ENCODE results near the gene STS. TPM values are rescaled to one million over a fixed set of nuclear protein-coding genes. Genes with fewer than 3 reads are reported as not detected.
A peak's percentile ranks its signal among the peaks of the same experiment; 100 is the strongest.

The STS gene
- total and polyA plus RNA-seq, 2 donors (not counting 3 experiments of a cell fraction or from before 2014, with no cell fraction given), result 2.1 to 4.9 TPM

GRCh38 chrX:7146020-7146702 is 1.4 kb upstream of the STS start:
- Histone ChIP-seq H3K27me3 (ENCODE audit: control insufficient read depth in 2 of 2, insufficient read depth in 2 of 2, low read length in 2 of 2) (no peaks in the 10 kb centered on the region), H3K27ac (ENCODE audit: insufficient read depth, low read depth, low read length) (no peak overlapping the region), H3K4me3 (replicated peaks in 1 of 3; ENCODE audit: insufficient read depth in 1 of 3, low read depth in 1 of 3, low read length in 3 of 3) (no peak overlapping the region), H3K9me1 (replicated peaks; ENCODE audit: control insufficient read depth, extremely low read depth, insufficient read depth, low read length) (no peaks in the 10 kb centered on the region), H3K36me3 (ENCODE audit: control insufficient read depth in 2 of 2, extremely low read depth in 1 of 2, insufficient read depth in 2 of 2, low read length in 2 of 2) (no peaks in the 10 kb centered on the region), H3K79me2 (ENCODE audit: control insufficient read depth, insufficient read depth, low read length) (peaks cover 17% of the 10 kb centered on the region), H3K4me1 (ENCODE audit: control insufficient read depth, extremely low read depth, insufficient read depth, low read length) (no peaks in the 10 kb centered on the region), H4K20me1 (replicated peaks; ENCODE audit: control insufficient read depth, extremely low read depth, insufficient read depth, low read length) (no peaks in the 10 kb centered on the region), H3K9me3 (replicated peaks; ENCODE audit: control insufficient read depth, insufficient read depth, low read length) (no peaks in the 10 kb centered on the region), H3K4me2 (ENCODE audit: insufficient read depth, low read length) (no peak overlapping the region), H2AFZ (ENCODE audit: low read depth, low read length) (no peak overlapping the region), H3K9ac (replicated peaks; ENCODE audit: extremely low read depth, insufficient read depth, low read length) (no peak overlapping the region)
- TSS peak; percentile 29 for BruUV-seq (replicated peaks)
- CTCF ChIA-PET, result interaction anchor here (1.1 kb wide), 1 partner anchor 13 kb away, joined by 5 read pairs; no protein-coding TSS in a partner anchor
- dilution Hi-C loops (cut with MboI; ENCODE audit: extremely low pct_ligation_motif_present, low sequenced_read_pairs), result no loop called here
- POLR2A ChIA-PET, result interaction anchor here (0.9 kb wide), 1 partner anchor 12 kb away, joined by 3 read pairs; no protein-coding TSS in a partner anchor
- no peak for DNase-seq (ENCODE audit: low read depth, low spot score)
- no peak for TF ChIP-seq MAX (IDR thresholded peaks at IDR 0.05; ENCODE audit: insufficient read depth, insufficient read length)
- no peak for TF ChIP-seq POLR2AphosphoS5 (IDR thresholded peaks at IDR 0.05; ENCODE audit: insufficient read depth, low read depth, low read length)
- no peak for TF ChIP-seq EZH2 (IDR thresholded peaks at IDR 0.05; ENCODE audit: borderline replicate concordance, low read depth, low read length, severe bottlenecking)
- no peak for TF ChIP-seq MYC (IDR thresholded peaks at IDR 0.05; ENCODE audit: low read depth, low read length)
- no peak for TF ChIP-seq GATA2 (IDR thresholded peaks at IDR 0.05; ENCODE audit: insufficient read depth, insufficient read length, low read depth, low read length)
- TF ChIP-seq JUN (IDR thresholded peaks at IDR 0.05; ENCODE audit: borderline replicate concordance, insufficient read depth, insufficient read length, low read depth), result no peak
- no peak for TF ChIP-seq CTCF (IDR thresholded peaks at IDR 0.05; ENCODE audit: extremely low read depth in 1 of 2, insufficient read depth in 1 of 2, low read depth in 1 of 2, low read length in 2 of 2)
- intact Hi-C loops (cut with micrococcal nuclease), result loop anchor here (5.0 kb wide), 1 partner anchor 64 kb away; no protein-coding TSS in a partner anchor
- FAIRE-seq, result peak; percentile 80
